Natural killer cell (primary cell): ENCODE data around the gene AGPAT3. TPM values are rescaled to one million over a fixed set of nuclear protein-coding genes. Genes with fewer than 3 reads are reported as not detected.

ENCODE experiments used
- ATAC-seq, 3 donors: fragments of 150-1000 bp in 2 of 3; fragments of 200-7000 bp in 1 of 3; cut with Tn5 transposase; 1 replicate in 1 of 3; 2 replicates in 2 of 3; pipeline ENCODE4 v1.10.0; 2021; ENCODE audit warnings: mild to moderate bottlenecking in 2 of 3, moderate library complexity in 2 of 3
- DNase-seq, 2 donors: peaks; one replicate each; pipeline versions ENCODE4 v3.0.0 to v3.0.0-alpha.2; 2013 to 2021; ENCODE audit warnings: mixed read lengths in 1 of 2
- H3K27ac ChIP-seq: one replicate; pipeline ENCODE4 v1.5.1; 2013; ENCODE audit warnings: mild to moderate bottlenecking, low read length
- H3K27me3 ChIP-seq: one replicate; pipeline ENCODE4 v1.6.1; 2013; ENCODE audit warnings: low read length; ENCODE audit not compliant: control insufficient read depth, insufficient read depth
- H3K36me3 ChIP-seq: one replicate; pipeline ENCODE4 v1.6.1; 2013; ENCODE audit warnings: low read length; ENCODE audit not compliant: control insufficient read depth, insufficient read depth
- H3K4me1 ChIP-seq: one replicate; pipeline ENCODE4 v1.6.1; 2013; ENCODE audit warnings: low read length; ENCODE audit not compliant: control insufficient read depth, insufficient read depth
- H3K4me3 ChIP-seq: one replicate; pipeline ENCODE4 v1.5.1; 2013; ENCODE audit warnings: low read length
- H3K9me3 ChIP-seq: one replicate; pipeline ENCODE4 v1.6.1; 2013; ENCODE audit warnings: low read length; ENCODE audit not compliant: control insufficient read depth, insufficient read depth
- H3K27ac Mint-ChIP-seq, 2 donors: one replicate each; pipeline ENCODE4 v1.8.0; 2022; ENCODE audit warnings: mild to moderate bottlenecking in 2 of 2, mixed read lengths in 2 of 2, moderate library complexity in 1 of 2
- H3K27me3 Mint-ChIP-seq, 2 donors: one replicate each; pipeline ENCODE4 v1.8.0; 2022; ENCODE audit warnings: low read depth in 2 of 2, mixed read lengths in 2 of 2
- H3K36me3 Mint-ChIP-seq: one replicate; pipeline ENCODE4 v1.8.0; 2022; ENCODE audit warnings: mixed read lengths
- H3K4me1 Mint-ChIP-seq, 2 donors: one replicate each; pipeline ENCODE4 v1.8.0; 2022; ENCODE audit warnings: mixed read lengths in 2 of 2
- H3K4me3 Mint-ChIP-seq: one replicate; pipeline ENCODE4 v1.8.0; 2022; ENCODE audit warnings: mild to moderate bottlenecking, moderate library complexity, mixed read lengths
- H3K9me3 Mint-ChIP-seq, 2 donors: one replicate each; pipeline ENCODE4 v1.8.0; 2022; ENCODE audit warnings: mixed read lengths in 2 of 2
- WGBS: methylation state at CpG from one replicate; pipeline ENCODE4 v1.1.7; 2013; ENCODE audit warnings: missing lambda C conversion rate; ENCODE audit not compliant: insufficient coverage; 5-methylcytosine and 5-hydroxymethylcytosine counted together
- intact Hi-C: fragments of 100-400 bp; cut with micrococcal nuclease; formaldehyde crosslinking; loops from one replicate; pipeline ENCODE4 v1.14.2; 2022
- total RNA-seq, 4 donors: library from RNA; stranded (reverse); fragments of 120-200 nt in 1 of 4; gene quantifications; one replicate each; pipeline versions ENCODE4 v1.2.3 to v1.2.4, GENCODE V29; 2013 to 2022
- TF ChIP-seq, protein P1 (sequence below): fragments of 200-600 bp; IDR thresholded peaks from one replicate; pipeline ENCODE4 v1.8.0; 2022; ENCODE audit warnings: antibody characterized with exemption

The AGPAT3 gene
- total RNA-seq, 3 donors from 2014 or later (not counting 1 experiment from before 2014, with no cell fraction given): 39.5 to 45.7 (median 42.3) TPM

DNA sequence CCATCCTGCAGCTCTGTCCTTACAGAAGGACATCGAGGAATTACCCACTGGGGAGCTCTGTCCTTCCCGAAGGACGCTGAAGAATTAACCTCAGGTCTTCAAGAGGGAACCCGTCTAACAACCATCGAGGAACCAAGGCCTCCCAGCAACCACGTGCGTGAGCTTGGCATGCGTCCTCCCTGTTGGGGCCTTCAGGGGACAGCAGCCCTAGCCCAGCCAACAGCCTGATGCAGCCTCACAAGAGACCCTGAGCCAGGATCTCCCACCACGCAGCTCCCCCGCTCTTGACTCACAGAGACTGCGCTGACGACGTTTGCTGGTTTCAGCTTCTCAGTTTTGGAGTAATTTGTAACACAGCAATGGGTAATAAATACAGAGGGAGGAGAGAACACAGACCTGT lies 19.6 kb upstream of the AGPAT3 start:
- no peaks in the 10 kb centered on the region for H3K9me3 ChIP-seq
- Mint-ChIP-seq H3K27ac (no peak overlapping the region), H3K36me3 (no peaks in the 10 kb centered on the region), H3K4me3 (no peak overlapping the region), H3K4me1 (peaks cover 0 to 6% of the 10 kb centered on the region in 2 donors), H3K27me3 (peaks cover 6 to 8% of the 10 kb centered on the region in 2 donors), H3K9me3 (no peaks in the 10 kb centered on the region)
- H3K27me3 ChIP-seq: no peaks in the 10 kb centered on the region
- WGBS: 95% methylated on average over 13 of the region's 13 CpGs
- no peak for ATAC-seq
- H3K27ac ChIP-seq: no peak overlapping the region
- no peak for DNase-seq
- no peaks in the 10 kb centered on the region for H3K4me1 ChIP-seq
- TF ChIP-seq, protein P1, sequence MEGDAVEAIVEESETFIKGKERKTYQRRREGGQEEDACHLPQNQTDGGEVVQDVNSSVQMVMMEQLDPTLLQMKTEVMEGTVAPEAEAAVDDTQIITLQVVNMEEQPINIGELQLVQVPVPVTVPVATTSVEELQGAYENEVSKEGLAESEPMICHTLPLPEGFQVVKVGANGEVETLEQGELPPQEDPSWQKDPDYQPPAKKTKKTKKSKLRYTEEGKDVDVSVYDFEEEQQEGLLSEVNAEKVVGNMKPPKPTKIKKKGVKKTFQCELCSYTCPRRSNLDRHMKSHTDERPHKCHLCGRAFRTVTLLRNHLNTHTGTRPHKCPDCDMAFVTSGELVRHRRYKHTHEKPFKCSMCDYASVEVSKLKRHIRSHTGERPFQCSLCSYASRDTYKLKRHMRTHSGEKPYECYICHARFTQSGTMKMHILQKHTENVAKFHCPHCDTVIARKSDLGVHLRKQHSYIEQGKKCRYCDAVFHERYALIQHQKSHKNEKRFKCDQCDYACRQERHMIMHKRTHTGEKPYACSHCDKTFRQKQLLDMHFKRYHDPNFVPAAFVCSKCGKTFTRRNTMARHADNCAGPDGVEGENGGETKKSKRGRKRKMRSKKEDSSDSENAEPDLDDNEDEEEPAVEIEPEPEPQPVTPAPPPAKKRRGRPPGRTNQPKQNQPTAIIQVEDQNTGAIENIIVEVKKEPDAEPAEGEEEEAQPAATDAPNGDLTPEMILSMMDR: no peak
- no peak overlapping the region for H3K4me3 ChIP-seq
- H3K36me3 ChIP-seq: no peaks in the 10 kb centered on the region
- intact Hi-C loops: no loop called here

DNA sequence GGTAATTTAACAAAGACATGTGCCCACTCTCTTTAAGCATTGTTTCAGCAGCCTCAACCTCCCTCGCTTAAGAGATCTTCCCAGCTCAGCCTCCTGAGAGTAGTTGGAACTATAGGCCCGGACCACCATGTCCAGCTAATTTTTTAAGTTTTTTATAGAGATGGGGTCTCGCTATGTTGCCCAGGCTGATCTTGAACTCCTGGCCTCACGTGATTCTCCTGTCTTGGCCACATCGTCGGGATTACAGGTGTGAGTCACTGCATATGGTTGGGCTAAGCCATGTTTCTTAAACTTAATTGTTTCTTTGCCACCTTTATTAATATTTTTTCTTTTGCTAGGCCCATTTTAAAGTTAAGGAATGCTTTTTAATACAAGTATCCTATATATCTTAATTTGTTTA lies 18.6 kb upstream of the AGPAT3 start:
- Histone ChIP-seq H3K27me3 (no peaks in the 10 kb centered on the region), H3K27ac (no peak overlapping the region), H3K36me3 (no peaks in the 10 kb centered on the region), H3K4me1 (no peaks in the 10 kb centered on the region), H3K4me3 (no peak overlapping the region), H3K9me3 (peaks cover 6% of the 10 kb centered on the region)
- H3K36me3 Mint-ChIP-seq: no peaks in the 10 kb centered on the region
- H3K9me3 Mint-ChIP-seq: no peaks in the 10 kb centered on the region
- 97% methylated on average over 6 of the region's 6 CpGs for WGBS
- H3K27me3 Mint-ChIP-seq: peaks cover 6 to 18% of the 10 kb centered on the region in 2 donors
- TF ChIP-seq, protein P1: no peak
- H3K4me3 Mint-ChIP-seq: no peak overlapping the region
- no peak for DNase-seq
- intact Hi-C loops: no loop called here
- peaks cover 0 to 6% of the 10 kb centered on the region in 2 donors for H3K4me1 Mint-ChIP-seq
- H3K27ac Mint-ChIP-seq: no peak overlapping the region
- no peak for ATAC-seq

DNA sequence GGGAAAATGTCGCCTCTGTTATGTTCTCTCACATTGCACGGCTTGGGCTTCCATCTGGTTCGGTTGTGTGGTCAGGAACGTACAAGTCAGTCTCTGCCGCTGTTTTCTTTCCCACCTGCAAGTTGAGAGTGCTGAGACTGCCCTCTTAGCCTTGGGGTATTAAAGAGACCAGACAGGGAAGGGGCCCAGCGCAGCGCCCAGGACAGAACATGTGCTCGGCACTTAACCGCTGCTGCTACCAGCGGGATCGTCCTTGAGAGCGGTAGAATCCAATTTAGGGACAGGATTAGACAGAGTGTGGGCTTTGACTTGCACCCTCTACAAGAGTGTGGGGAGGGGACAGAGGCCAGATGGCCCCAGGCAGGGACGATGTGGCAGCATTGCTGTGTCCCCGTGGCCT lies 17.7 kb upstream of the AGPAT3 start:
- Mint-ChIP-seq H3K9me3 (no peaks in the 10 kb centered on the region), H3K27ac (no peak overlapping the region), H3K4me1 (peaks cover 0 to 6% of the 10 kb centered on the region in 2 donors), H3K4me3 (no peak overlapping the region), H3K27me3 (peaks cover 6 to 18% of the 10 kb centered on the region in 2 donors), H3K36me3 (no peaks in the 10 kb centered on the region)
- H3K36me3 ChIP-seq: no peaks in the 10 kb centered on the region
- intact Hi-C loops: no loop called here
- H3K4me1 ChIP-seq: no peaks in the 10 kb centered on the region
- H3K27me3 ChIP-seq: no peaks in the 10 kb centered on the region
- TF ChIP-seq, protein P1: no peak
- peaks cover 6% of the 10 kb centered on the region for H3K9me3 ChIP-seq
- no peak overlapping the region for H3K4me3 ChIP-seq
- no peak for ATAC-seq
- no peak overlapping the region for H3K27ac ChIP-seq
- 96% methylated on average over 14 of the region's 14 CpGs for WGBS
- no peak for DNase-seq

DNA sequence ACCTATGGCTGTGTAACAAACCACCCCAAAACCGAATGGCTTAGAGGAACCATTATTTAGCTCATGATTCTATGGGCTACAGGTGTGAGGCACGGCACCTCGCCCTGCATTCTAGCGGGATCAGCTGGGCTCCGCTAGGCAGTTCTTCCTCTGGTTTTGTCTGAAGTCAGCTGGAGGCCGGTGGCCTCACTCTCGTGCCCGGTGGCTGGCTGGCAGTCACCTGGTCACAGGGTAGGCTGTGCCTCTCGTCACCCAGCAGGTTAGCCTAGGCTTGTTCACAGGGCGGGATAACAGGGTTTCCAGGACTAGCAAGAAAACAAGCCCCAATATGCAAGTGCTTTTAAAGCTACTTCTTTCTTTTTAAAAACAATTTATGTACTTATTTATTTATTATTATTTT lies 16.3 kb upstream of the AGPAT3 start:
- no peak overlapping the region for H3K4me3 Mint-ChIP-seq
- Histone ChIP-seq H3K27me3 (no peaks in the 10 kb centered on the region), H3K9me3 (peaks cover 6% of the 10 kb centered on the region), H3K27ac (no peak overlapping the region), H3K36me3 (no peaks in the 10 kb centered on the region), H3K4me1 (no peaks in the 10 kb centered on the region), H3K4me3 (no peak overlapping the region)
- 90% methylated on average over 10 of the region's 10 CpGs for WGBS
- H3K27me3 Mint-ChIP-seq: peaks cover 8 to 24% of the 10 kb centered on the region in 2 donors
- TF ChIP-seq, protein P1: no peak
- no peak overlapping the region for H3K27ac Mint-ChIP-seq
- DNase-seq: no peak
- intact Hi-C loops: no loop called here
- H3K4me1 Mint-ChIP-seq: no peaks in the 10 kb centered on the region
- ATAC-seq: no peak
- H3K9me3 Mint-ChIP-seq: no peaks in the 10 kb centered on the region
- H3K36me3 Mint-ChIP-seq: no peaks in the 10 kb centered on the region
